Measurements from ENCODE around the gene MEIKIN. TPM values are rescaled to one million over a fixed set of nuclear protein-coding genes. Genes with fewer than 3 reads are reported as not detected.

Gene MEIKIN
- polyA plus RNA-seq, 1 donor (not counting 4 experiments of a cell fraction or from before 2014, with no cell fraction given) = not detected

DNA sequence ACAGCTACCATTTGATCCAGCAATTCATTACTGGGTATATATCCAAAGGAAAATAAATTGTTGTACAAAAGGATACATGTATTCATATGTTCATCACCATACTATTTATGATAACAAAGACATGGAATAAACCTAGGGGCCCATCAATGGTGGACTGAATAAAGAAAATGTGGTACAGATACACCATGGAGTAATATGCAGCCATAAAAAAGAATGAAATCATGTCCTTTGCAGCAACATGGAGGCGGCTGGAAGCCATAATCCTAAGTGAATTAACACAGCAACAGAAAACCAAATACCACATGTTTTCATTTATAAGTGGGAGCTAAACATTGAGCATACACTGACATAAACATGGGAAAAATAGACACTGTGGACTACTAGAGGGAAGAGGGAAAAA is 185.8 kb downstream of the MEIKIN start:
- Histone ChIP-seq H3K27ac (ENCODE audit: control insufficient read depth, insufficient read depth, low read length) (no peak overlapping the region), H3K79me2 (ENCODE audit: control insufficient read depth, insufficient read depth, low read length) (peaks cover 89% of the 10 kb centered on the region), H3K36me3 (ENCODE audit: control insufficient read depth in 2 of 2, extremely low read depth in 1 of 2, insufficient read depth in 2 of 2, low read length in 2 of 2) (no peaks in the 10 kb centered on the region), H3K9me3 (ENCODE audit: control insufficient read depth, low read depth, low read length) (no peaks in the 10 kb centered on the region), H3K9me1 (ENCODE audit: control insufficient read depth, extremely low read depth, insufficient read depth, low read length) (no peaks in the 10 kb centered on the region), H3K9ac (ENCODE audit: control insufficient read depth, extremely low read depth, insufficient read depth, low read length) (no peak overlapping the region), H3K27me3 (ENCODE audit: control insufficient read depth, extremely low read depth, insufficient read depth, low read length) (no peaks in the 10 kb centered on the region), H3K4me2 (ENCODE audit: control insufficient read depth, extremely low read depth, insufficient read depth, low read depth, low read length) (no peak overlapping the region), H4K20me1 (ENCODE audit: control insufficient read depth, extremely low read depth, insufficient read depth, low read length) (peaks cover 5% of the 10 kb centered on the region), H3K4me3 (ENCODE audit: control insufficient read depth in 2 of 3, extremely low read depth in 1 of 3, insufficient read depth in 2 of 3, low read depth in 1 of 3, low read length in 3 of 3) (no peak overlapping the region), H3K4me1 (ENCODE audit: control insufficient read depth, extremely low read depth, insufficient read depth, low read length) (no peaks in the 10 kb centered on the region), H2AFZ (ENCODE audit: control insufficient read depth, low read length) (no peak overlapping the region)
- no peak for TF ChIP-seq CTCF (optimal IDR thresholded peaks at IDR 0.05 in 1 of 3, IDR thresholded peaks at IDR 0.05 in 1 of 3, conservative IDR thresholded peaks at IDR 0.05 in 1 of 3; ENCODE audit: extremely low read depth in 1 of 3, insufficient read depth in 2 of 3, low read length in 3 of 3)
- TF ChIP-seq EZH2 (IDR thresholded peaks at IDR 0.05; ENCODE audit: low read length) = no peak
- FAIRE-seq = no peak
- dilution Hi-C loops (cut with MboI; ENCODE audit: extremely low pct_ligation_motif_present, low sequenced_read_pairs) = no loop called here
- DNase-seq (ENCODE audit: low read depth, low spot score) = no peak

- no peaks in the 10 kb centered on the region for H3K36me3 ChIP-seq (ENCODE audit: control insufficient read depth in 2 of 2, extremely low read depth in 1 of 2, insufficient read depth in 2 of 2, low read length in 2 of 2)
- H3K4me1 ChIP-seq (ENCODE audit: control insufficient read depth, extremely low read depth, insufficient read depth, low read length) = no peaks in the 10 kb centered on the region
- no peak overlapping the region for H3K27ac ChIP-seq (ENCODE audit: control insufficient read depth, insufficient read depth, low read length)
- no peak for DNase-seq (ENCODE audit: low read depth, low spot score)
- H4K20me1 ChIP-seq (ENCODE audit: control insufficient read depth, extremely low read depth, insufficient read depth, low read length) = peaks cover 5% of the 10 kb centered on the region
- H3K79me2 ChIP-seq (ENCODE audit: control insufficient read depth, insufficient read depth, low read length) = peaks cover 89% of the 10 kb centered on the region
- no peak overlapping the region for H3K4me2 ChIP-seq (ENCODE audit: control insufficient read depth, extremely low read depth, insufficient read depth, low read depth, low read length)
- no peak overlapping the region for H2AFZ ChIP-seq (ENCODE audit: control insufficient read depth, low read length)
- no peak for TF ChIP-seq EZH2 (IDR thresholded peaks at IDR 0.05; ENCODE audit: low read length)
- no peak for TF ChIP-seq CTCF (optimal IDR thresholded peaks at IDR 0.05 in 1 of 3, IDR thresholded peaks at IDR 0.05 in 1 of 3, conservative IDR thresholded peaks at IDR 0.05 in 1 of 3; ENCODE audit: extremely low read depth in 1 of 3, insufficient read depth in 2 of 3, low read length in 3 of 3)
- dilution Hi-C loops (cut with MboI; ENCODE audit: extremely low pct_ligation_motif_present, low sequenced_read_pairs) = no loop called here
- H3K4me3 ChIP-seq (ENCODE audit: control insufficient read depth in 2 of 3, extremely low read depth in 1 of 3, insufficient read depth in 2 of 3, low read depth in 1 of 3, low read length in 3 of 3) = no peak overlapping the region
- no peaks in the 10 kb centered on the region for H3K9me3 ChIP-seq (ENCODE audit: control insufficient read depth, low read depth, low read length)
- no peak for FAIRE-seq
- no peaks in the 10 kb centered on the region for H3K27me3 ChIP-seq (ENCODE audit: control insufficient read depth, extremely low read depth, insufficient read depth, low read length)
- no peak overlapping the region for H3K9ac ChIP-seq (ENCODE audit: control insufficient read depth, extremely low read depth, insufficient read depth, low read length)
- H3K9me1 ChIP-seq (ENCODE audit: control insufficient read depth, extremely low read depth, insufficient read depth, low read length) = no peaks in the 10 kb centered on the region
Observed at GRCh38 chr5:131758520-131758900, 187.0 kb downstream of the MEIKIN start.

All from keratinocyte (primary cell).